GM21367 (cell line): ENCODE measurements around the gene PDE6A.

ENCODE experiments used
- ATAC-seq: cut with Tn5 transposase; IDR thresholded peaks from one replicate; pipeline ENCODE4 v1.9.1; 2021; ENCODE audit not compliant: unreplicated experiment

PDE6A gene

GRCh38 chr5:149820536-149821510 lies 123.8 kb downstream of the PDE6A start:
- no peak for ATAC-seq

- no peak for ATAC-seq
Observed at GRCh38 chr5:149820012-149820411, 124.6 kb downstream of the PDE6A start.

- ATAC-seq, result no peak
Observed at GRCh38 chr5:149818116-149818515, 126.5 kb downstream of the PDE6A start.

GRCh38 chr5:149817539-149818060 lies 127.0 kb downstream of the PDE6A start:
- no peak for ATAC-seq

GRCh38 chr5:149816661-149817060 lies 127.9 kb downstream of the PDE6A start:
- no peak for ATAC-seq

GRCh38 chr5:149811453-149811852 lies 133.1 kb downstream of the PDE6A start:
- ATAC-seq, result no peak

GRCh38 chr5:149810856-149811255 lies 133.7 kb downstream of the PDE6A start:
- no peak for ATAC-seq

- ATAC-seq, result no peak
Observed at GRCh38 chr5:149809931-149810691, 134.5 kb downstream of the PDE6A start.

GRCh38 chr5:149808264-149808982 lies 136.2 kb downstream of the PDE6A start:
- no peak for ATAC-seq
